HG02885 (cell line): ENCODE results near the gene TIRAP.

Experiments
- ATAC-seq: cut with Tn5 transposase; IDR thresholded peaks from one replicate; pipeline ENCODE4 v1.9.1; 2021; ENCODE audit warnings: mild to moderate bottlenecking; ENCODE audit not compliant: unreplicated experiment, poor library complexity

TIRAP gene

GRCh38 chr11:126318574-126319373, 35.9 kb downstream of the TIRAP start:
- peak; percentile 84 for ATAC-seq

- ATAC-seq = no peak
These were observed 36.5 kb downstream of the TIRAP start for GRCh38 chr11:126319374-126319740.

- no peak for ATAC-seq
These were observed 40.1 kb downstream of the TIRAP start for GRCh38 chr11:126322996-126323395.

GRCh38 chr11:126327281-126328000, 44.5 kb downstream of the TIRAP start:
- no peak for ATAC-seq

GRCh38 chr11:126328001-126328390, 45.1 kb downstream of the TIRAP start:
- ATAC-seq = no peak

GRCh38 chr11:126328444-126328843, 45.6 kb downstream of the TIRAP start:
- ATAC-seq = no peak

- ATAC-seq = no peak
These were observed 46.2 kb downstream of the TIRAP start for GRCh38 chr11:126328938-126329643.

GRCh38 chr11:126329644-126330211, 46.8 kb downstream of the TIRAP start:
- ATAC-seq = peak; percentile 66

- no peak for ATAC-seq
These were observed 48.4 kb downstream of the TIRAP start for GRCh38 chr11:126331286-126331685.

- ATAC-seq = no peak
These were observed 49.4 kb downstream of the TIRAP start for GRCh38 chr11:126332221-126332711.

GRCh38 chr11:126333142-126333541, 50.2 kb downstream of the TIRAP start:
- ATAC-seq = no peak

- ATAC-seq = no peak
These were observed 52.0 kb downstream of the TIRAP start for GRCh38 chr11:126334659-126335462.

GRCh38 chr11:126335463-126335760, 52.5 kb downstream of the TIRAP start:
- no peak for ATAC-seq

GRCh38 chr11:126336138-126336541, 53.2 kb downstream of the TIRAP start:
- no peak for ATAC-seq

GRCh38 chr11:126336671-126337101, 53.8 kb downstream of the TIRAP start:
- no peak for ATAC-seq

GRCh38 chr11:126337126-126337473, 54.2 kb downstream of the TIRAP start:
- no peak for ATAC-seq

GRCh38 chr11:126337474-126338241, 54.8 kb downstream of the TIRAP start:
- no peak for ATAC-seq

- ATAC-seq = no peak
These were observed 55.6 kb downstream of the TIRAP start for GRCh38 chr11:126338346-126339055.
